Epithelial cell of proximal tubule (primary cell): Measurements from ENCODE around the gene FAM76B. TPM values are rescaled to one million over a fixed set of nuclear protein-coding genes. Genes with fewer than 3 reads are reported as not detected.
"Not testable (repeated sequence)": the region's sequence is repeated elsewhere in the genome, so short reads cannot be mapped to it uniquely, and the experiment has no call there.

Experiments used
- DNase-seq: peaks from one replicate; pipeline ENCODE4 v3.0.0-alpha.2; 2011; ENCODE audit warnings: low read depth
- H3K4me3 ChIP-seq: 2 replicates; pipeline ENCODE4 v1.5.1; 2011; ENCODE audit warnings: low read depth, mild to moderate bottlenecking, low read length
- CTCF ChIP-seq: conservative IDR thresholded peaks from 2 replicates; pipeline ENCODE4 v1.5.1; 2012; ENCODE audit warnings: low read depth, mild to moderate bottlenecking, low read length
- total RNA-seq: library from RNA; depleted of rRNA; stranded (reverse); fragments of >200 nt; gene quantifications from 2 replicates; pipeline ENCODE4 v1.2.3, GENCODE V29; 2015

FAM76B gene
- total RNA-seq, 1 donor from 2014 or later, result 20.1 TPM

GRCh38 chr11:95829580-95830259 lies 40.1 kb upstream of the FAM76B start:
- no peak overlapping the region for H3K4me3 ChIP-seq
- DNase-seq, result no peak
- TF ChIP-seq CTCF, result no peak

GRCh38 chr11:95827696-95828095 lies 38.1 kb upstream of the FAM76B start:
- no peak for TF ChIP-seq CTCF
- no peak overlapping the region for H3K4me3 ChIP-seq
- no peak for DNase-seq

GRCh38 chr11:95821640-95822039 lies 32.1 kb upstream of the FAM76B start:
- DNase-seq, result no peak

GRCh38 chr11:95816037-95816436 lies 26.5 kb upstream of the FAM76B start:
- TF ChIP-seq CTCF, result no peak

More at GRCh38 chr11:95821640-95822039, 32.1 kb upstream of the FAM76B start:
- no peak overlapping the region for H3K4me3 ChIP-seq
- TF ChIP-seq CTCF, result no peak

GRCh38 chr11:95811052-95811451 lies 21.5 kb upstream of the FAM76B start:
- not testable (repeated sequence) for H3K4me3 ChIP-seq, DNase-seq

More at GRCh38 chr11:95816037-95816436, 26.5 kb upstream of the FAM76B start:
- no peak for DNase-seq
- H3K4me3 ChIP-seq, result no peak overlapping the region

- H3K4me3 ChIP-seq, DNase-seq: not testable (repeated sequence)
Observed at GRCh38 chr11:95806464-95806863, 16.9 kb upstream of the FAM76B start.

GRCh38 chr11:95805869-95806268 lies 16.3 kb upstream of the FAM76B start:
- DNase-seq, result no peak

More at GRCh38 chr11:95805869-95806268, 16.3 kb upstream of the FAM76B start:
- no peak overlapping the region for H3K4me3 ChIP-seq
- TF ChIP-seq CTCF, result no peak
